HG02798 (cell line): Measurements from ENCODE around the gene SRP19.
A peak's percentile ranks its signal among the peaks of the same experiment; 100 is the strongest.
"Not testable (repeated sequence)": the region's sequence is repeated elsewhere in the genome, so short reads cannot be mapped to it uniquely, and the experiment has no call there.

Experiments used
- ATAC-seq: cut with Tn5 transposase; IDR thresholded peaks from one replicate; pipeline ENCODE4 v1.9.1; 2021; ENCODE audit warnings: mild to moderate bottlenecking; ENCODE audit not compliant: unreplicated experiment, poor library complexity

Gene SRP19

GRCh38 chr5:112867411-112867810, 6.3 kb downstream of the SRP19 start:
- ATAC-seq = no peak

- ATAC-seq = peak; percentile 89
Observed at GRCh38 chr5:112869948-112870347, 8.9 kb downstream of the SRP19 start.

- no peak for ATAC-seq
Observed at GRCh38 chr5:112870966-112871365, 9.9 kb downstream of the SRP19 start.

DNA sequence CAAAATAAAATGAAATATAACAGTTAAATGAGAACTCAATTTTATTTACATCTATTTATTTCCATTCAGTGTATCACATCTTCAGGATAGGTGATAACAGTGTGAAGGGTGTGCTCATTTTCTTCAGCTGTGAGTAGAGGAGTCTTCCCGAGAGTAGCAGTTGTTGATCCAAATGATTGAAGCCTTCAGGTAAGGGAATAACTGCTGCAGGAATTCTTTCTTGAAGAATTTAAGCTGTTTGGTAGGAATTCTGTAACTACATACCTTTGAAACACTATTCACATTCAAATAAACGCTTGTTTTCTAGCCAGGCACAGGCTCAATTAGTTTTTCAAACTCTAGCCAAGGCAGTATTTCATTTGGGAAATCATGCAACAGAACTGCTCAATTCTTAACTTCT, 15.3 kb downstream of the SRP19 start:
- ATAC-seq = no peak

- ATAC-seq = no peak
Observed at GRCh38 chr5:112878101-112878500, 17.0 kb downstream of the SRP19 start.

DNA sequence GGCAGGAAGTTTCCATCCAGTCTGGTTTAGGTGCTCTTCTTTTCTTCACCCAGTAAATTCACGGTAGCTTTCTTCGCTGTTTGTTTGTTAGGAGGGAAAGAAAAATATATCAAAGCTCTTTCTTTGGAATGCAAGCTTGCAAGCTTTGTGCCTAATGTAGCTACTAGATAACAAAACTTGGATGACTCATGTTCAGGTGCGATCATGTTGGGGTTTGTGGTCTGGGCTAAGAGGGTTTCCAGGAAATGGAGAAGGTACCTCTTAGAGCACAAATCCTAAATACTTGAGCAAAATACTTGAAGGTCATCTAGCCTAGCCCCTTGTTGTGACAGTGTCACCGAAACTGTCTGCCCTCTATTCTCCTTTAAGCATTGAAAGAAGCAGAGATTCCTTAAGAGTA, 17.7 kb downstream of the SRP19 start:
- no peak for ATAC-seq

DNA sequence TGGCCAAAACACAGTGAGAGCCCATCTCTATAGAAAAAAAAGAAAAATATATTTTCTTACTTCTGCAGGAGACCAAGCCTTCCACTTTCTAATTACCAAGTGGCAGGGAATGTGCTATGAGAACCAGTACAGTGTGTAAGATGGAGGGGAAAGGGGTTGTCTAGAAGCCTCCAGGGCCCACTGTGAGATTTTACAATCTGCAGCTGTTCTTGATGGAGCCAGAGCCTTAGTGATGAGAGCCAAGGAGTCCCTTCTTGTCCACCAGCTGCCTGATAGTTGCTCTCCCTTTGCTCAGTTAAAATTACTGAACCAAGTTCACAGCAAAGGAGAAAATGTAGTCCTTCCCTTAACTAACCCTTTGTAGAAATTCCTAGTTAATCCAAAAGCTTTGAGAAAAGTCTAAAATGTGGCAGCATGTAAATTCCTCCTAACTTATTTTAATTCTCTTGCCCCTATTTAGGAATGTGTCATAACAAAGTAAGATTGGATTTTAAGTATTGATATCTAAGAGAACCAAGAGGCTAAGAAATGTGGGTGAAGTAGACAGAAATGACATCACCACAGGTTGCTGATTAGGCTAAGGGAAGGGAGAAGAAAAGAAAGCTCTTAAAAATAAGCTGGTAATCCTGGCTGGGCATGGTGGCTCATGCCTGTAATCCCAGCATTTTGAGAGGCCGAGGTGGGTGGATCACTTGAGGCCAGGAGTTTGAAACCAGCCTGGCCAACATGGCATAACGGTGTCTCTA, 19.3 kb downstream of the SRP19 start:
- no peak for ATAC-seq

- no peak for ATAC-seq
Observed at GRCh38 chr5:112883192-112883591, 22.1 kb downstream of the SRP19 start.

GRCh38 chr5:112885001-112885400, 23.9 kb downstream of the SRP19 start:
- no peak for ATAC-seq

GRCh38 chr5:112886975-112887374, 25.9 kb downstream of the SRP19 start:
- no peak for ATAC-seq

DNA sequence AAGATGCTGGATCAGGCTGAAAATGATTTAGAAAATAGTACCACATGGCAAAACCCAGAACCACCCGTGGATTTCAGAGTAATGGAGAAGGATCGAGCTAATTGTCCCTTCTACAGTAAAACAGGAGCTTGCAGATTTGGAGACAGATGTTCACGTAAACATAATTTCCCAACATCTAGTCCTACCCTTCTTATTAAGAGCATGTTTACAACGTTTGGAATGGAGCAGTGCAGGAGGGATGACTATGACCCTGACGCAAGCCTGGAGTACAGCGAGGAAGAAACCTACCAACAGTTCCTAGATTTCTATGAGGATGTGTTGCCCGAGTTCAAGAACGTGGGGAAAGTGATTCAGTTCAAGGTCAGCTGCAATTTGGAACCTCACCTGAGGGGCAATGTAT, 31.0 kb downstream of the SRP19 start:
- ATAC-seq = not testable (repeated sequence)

DNA sequence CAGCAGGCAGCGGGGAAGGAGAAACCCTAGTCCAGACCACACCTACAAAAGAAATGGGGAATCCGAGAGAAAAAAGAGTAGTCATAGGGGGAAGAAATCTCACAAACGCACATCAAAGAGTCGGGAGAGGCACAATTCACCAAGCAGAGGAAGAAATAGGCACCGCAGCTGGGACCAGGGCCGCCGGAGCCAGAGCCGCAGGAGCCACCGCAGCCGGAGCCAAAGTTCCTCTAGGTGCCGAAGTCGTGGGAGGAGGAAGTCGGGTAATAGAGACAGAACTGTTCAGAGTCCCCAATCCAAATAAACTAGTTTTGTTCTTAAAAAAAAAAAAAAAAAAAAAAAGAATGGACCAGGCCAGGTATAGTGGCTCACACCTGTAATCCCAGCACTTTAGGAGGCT, 31.7 kb downstream of the SRP19 start:
- no peak for ATAC-seq

GRCh38 chr5:112895682-112896081, 34.6 kb downstream of the SRP19 start:
- ATAC-seq = no peak

DNA sequence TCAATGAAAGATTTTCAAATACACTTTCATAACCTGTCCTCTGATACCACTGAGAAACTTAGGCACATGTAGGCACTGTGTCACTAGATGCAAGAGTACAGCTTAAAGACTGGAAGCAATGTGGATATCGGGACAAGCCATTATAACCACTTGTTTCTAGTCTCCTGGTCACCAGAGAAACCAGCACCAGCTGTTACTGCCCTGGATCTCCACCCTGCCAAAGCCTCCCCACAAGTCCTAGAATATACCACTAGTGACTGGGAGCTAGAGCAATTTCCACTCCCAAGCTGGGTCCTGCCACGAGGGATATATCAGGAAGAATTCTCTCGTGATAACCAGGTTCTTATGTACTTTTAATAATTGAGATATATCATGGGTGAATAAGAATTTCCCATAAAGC, 41.5 kb downstream of the SRP19 start:
- ATAC-seq = no peak

GRCh38 chr5:112904996-112905395, 43.9 kb downstream of the SRP19 start:
- not testable (repeated sequence) for ATAC-seq

DNA sequence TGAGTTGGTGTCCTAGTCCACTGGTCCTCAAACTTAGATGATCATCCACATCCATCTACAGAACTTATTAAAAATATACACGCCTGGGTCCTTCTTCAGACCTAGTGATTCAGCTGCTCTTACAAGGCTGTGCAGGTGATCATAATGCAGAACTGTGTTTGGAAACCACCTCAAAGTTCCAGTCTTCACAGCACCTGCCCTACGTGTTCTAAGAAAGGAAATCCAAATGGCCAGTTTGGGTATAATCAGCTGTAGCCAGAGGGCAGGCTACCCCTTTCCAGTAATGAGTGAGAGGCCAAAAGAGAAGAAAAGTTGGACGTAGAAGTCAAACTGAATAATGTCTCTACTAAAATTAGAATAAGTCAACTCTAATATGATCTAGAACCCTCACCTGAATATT, 45.5 kb downstream of the SRP19 start:
- ATAC-seq = no peak

GRCh38 chr5:112907166-112907631, 46.1 kb downstream of the SRP19 start:
- ATAC-seq = peak; percentile 42

GRCh38 chr5:112908854-112909253, 47.8 kb downstream of the SRP19 start:
- ATAC-seq = no peak

DNA sequence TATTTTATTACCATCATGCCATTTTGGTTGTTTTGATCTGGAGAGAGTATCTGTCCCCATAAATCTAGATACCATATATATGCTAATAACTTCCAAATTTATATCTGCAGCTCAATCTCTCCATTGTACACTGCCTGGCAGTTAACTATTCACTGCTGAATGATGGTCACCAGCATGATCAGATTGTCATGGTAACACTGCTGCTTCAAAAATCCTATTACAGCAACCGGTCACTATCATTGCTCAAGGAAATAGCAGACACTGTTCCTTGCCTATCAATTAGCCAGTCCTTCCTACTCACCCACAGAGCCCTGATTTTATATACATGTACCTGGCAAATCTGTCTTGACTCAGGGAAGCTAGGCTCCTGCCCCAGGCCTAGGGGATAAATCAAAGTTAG, 49.4 kb downstream of the SRP19 start:
- ATAC-seq = no peak

DNA sequence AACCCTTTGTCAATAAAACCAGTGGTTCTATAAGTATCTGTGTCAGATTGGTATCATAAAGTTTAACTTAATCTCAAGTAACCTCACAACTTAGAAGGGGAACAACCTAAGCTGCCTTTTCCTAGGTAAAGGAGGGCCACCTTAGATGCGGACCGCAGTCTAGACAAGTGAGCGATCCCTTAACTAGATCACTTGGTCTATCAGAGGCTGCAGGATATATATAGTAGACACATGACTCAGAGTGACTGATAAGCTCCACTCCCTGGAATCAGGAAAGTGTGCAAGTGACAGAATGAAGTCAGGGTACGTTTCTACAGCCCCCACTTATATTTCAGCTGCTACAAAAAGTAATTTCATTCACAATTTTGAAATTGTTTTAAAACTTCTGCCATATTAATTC, 53.5 kb downstream of the SRP19 start:
- no peak for ATAC-seq

DNA sequence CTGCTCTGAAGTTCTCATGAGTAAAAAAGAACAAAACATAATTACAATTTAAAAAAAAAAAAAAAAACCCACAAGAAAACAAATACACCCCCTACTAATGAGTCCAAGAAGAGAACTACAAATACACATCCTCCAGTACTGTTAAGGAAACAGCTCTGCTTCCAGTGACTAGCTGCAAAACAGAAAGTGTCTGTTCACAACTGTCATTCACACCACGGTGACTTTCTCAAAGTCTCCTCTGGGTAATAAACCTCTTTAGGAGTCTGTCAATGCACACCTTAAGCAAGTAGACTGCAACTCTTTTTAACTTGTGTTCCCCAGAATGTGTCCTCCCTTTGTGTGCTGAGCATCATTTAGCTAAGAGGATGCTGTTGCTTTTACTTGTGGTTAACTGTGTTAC, 54.7 kb downstream of the SRP19 start:
- ATAC-seq = peak; percentile 49

DNA sequence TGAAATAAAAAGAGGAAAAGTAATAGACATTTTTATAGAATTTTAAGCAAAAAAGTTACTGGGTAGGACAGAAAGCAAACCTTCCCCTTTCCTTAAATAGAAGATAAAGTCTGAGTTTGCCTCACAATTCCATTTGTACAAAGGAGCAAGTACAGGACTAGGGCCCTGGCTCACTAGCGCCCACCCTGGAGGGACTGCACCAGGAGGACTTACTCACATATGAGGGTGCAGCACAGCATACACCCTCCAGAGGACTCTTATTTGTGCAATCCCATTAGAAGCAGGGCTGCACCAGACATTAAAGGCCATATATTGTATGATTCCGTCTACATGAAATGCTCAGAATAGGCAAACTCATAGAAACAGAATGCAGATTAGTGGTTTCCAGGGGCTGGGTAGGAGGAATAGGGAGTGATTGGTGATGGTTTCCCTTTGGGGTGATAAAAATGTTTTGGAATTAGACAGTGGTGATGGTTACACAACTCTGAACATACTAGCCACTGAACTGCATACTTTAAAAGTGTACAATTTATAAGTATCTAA, 56.4 kb downstream of the SRP19 start:
- no peak for ATAC-seq
